Mesothelial cell of epicardium (in vitro differentiated cells): ENCODE measurements around the gene MARK1. TPM values are rescaled to one million over a fixed set of nuclear protein-coding genes. Genes with fewer than 3 reads are reported as not detected.

Experiments used
- DNase-seq, 2 experiments: peaks; one replicate each; pipeline ENCODE4 v3.0.0; 2021; ENCODE audit warnings: low spot score in 2 of 2; ENCODE audit not compliant: unreplicated experiment in 2 of 2
- H3K27ac Mint-ChIP-seq: 2 replicates; pipeline ENCODE4 v1.8.0; 2021; ENCODE audit warnings: mixed read lengths
- H3K27me3 Mint-ChIP-seq: 2 replicates; pipeline ENCODE4 v1.8.0; 2021; ENCODE audit warnings: low read depth, mixed read lengths
- H3K36me3 Mint-ChIP-seq: 2 replicates; pipeline ENCODE4 v1.8.0; 2021; ENCODE audit warnings: mixed read lengths
- H3K4me1 Mint-ChIP-seq: 2 replicates; pipeline ENCODE4 v1.8.0; 2021; ENCODE audit warnings: mixed read lengths
- H3K4me3 Mint-ChIP-seq: 2 replicates; pipeline ENCODE4 v1.8.0; 2021; ENCODE audit warnings: mild to moderate bottlenecking, moderate library complexity, mixed read lengths
- H3K9me3 Mint-ChIP-seq: 2 replicates; pipeline ENCODE4 v1.8.0; 2021; ENCODE audit warnings: mixed read lengths
- total RNA-seq: library from RNA; stranded (reverse); gene quantifications from 3 replicates; pipeline ENCODE4 v1.2.1, GENCODE V29; 2021
- TF ChIP-seq, protein P1 (sequence below): fragments of 200-600 bp; sonication (generic); IDR thresholded peaks from one replicate; pipeline ENCODE4 v1.5.0; 2021; ENCODE audit warnings: antibody characterized with exemption; ENCODE audit not compliant: unreplicated experiment

Gene MARK1
- total RNA-seq, 1 donor from 2014 or later = 11.8 TPM

DNA sequence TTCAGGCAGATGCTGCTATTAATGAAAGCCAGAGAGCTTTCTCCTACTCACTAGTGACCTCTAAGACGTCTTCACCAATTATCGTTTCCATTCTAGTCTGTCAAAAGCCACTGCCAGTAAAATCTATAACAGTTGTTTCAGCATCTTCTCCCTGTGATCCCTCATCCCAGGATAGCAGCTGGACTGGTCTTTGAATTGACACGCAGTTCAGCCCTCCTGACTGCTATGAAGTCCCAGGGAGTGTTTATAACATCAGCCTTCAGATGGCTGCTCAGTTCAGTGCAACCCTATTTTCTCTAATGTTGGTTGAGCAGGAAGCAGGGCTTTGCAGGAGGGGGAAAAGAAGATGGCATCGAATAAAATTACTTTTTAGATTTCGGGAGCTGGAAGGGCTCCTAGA, 23.6 kb upstream of the MARK1 start:
- TF ChIP-seq, protein P1, sequence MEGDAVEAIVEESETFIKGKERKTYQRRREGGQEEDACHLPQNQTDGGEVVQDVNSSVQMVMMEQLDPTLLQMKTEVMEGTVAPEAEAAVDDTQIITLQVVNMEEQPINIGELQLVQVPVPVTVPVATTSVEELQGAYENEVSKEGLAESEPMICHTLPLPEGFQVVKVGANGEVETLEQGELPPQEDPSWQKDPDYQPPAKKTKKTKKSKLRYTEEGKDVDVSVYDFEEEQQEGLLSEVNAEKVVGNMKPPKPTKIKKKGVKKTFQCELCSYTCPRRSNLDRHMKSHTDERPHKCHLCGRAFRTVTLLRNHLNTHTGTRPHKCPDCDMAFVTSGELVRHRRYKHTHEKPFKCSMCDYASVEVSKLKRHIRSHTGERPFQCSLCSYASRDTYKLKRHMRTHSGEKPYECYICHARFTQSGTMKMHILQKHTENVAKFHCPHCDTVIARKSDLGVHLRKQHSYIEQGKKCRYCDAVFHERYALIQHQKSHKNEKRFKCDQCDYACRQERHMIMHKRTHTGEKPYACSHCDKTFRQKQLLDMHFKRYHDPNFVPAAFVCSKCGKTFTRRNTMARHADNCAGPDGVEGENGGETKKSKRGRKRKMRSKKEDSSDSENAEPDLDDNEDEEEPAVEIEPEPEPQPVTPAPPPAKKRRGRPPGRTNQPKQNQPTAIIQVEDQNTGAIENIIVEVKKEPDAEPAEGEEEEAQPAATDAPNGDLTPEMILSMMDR = no peak
- H3K9me3 Mint-ChIP-seq = no peaks in the 10 kb centered on the region
- DNase-seq = no peak
- no peak overlapping the region for H3K27ac Mint-ChIP-seq
- no peak overlapping the region for H3K4me3 Mint-ChIP-seq
- H3K36me3 Mint-ChIP-seq = no peaks in the 10 kb centered on the region
- H3K4me1 Mint-ChIP-seq = no peaks in the 10 kb centered on the region
- H3K27me3 Mint-ChIP-seq = peaks cover 1% of the 10 kb centered on the region

DNA sequence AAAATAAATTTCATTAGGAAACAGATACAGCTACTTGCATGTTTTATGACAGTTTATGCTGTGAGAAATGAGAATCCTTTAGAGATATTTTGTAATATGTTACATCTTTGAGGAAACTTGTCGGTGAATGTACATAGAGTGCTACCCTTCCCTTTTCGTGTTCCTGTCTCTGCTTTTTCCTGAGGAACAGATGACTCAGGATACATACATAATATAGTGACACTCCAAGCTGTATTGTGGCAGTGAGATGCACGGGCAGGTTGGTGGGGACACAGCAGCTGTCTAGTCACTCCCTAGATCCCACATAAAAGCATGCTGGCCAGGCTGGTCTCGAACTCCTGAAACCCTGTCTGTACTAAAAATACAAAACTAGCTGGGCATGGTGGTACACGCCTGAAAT, 20.9 kb upstream of the MARK1 start:
- TF ChIP-seq, protein P1 = no peak
- H3K36me3 Mint-ChIP-seq = no peaks in the 10 kb centered on the region
- H3K4me3 Mint-ChIP-seq = no peak overlapping the region
- H3K9me3 Mint-ChIP-seq = no peaks in the 10 kb centered on the region
- DNase-seq = no peak
- peaks cover 1% of the 10 kb centered on the region for H3K27me3 Mint-ChIP-seq
- no peaks in the 10 kb centered on the region for H3K4me1 Mint-ChIP-seq
- H3K27ac Mint-ChIP-seq = no peak overlapping the region

DNA sequence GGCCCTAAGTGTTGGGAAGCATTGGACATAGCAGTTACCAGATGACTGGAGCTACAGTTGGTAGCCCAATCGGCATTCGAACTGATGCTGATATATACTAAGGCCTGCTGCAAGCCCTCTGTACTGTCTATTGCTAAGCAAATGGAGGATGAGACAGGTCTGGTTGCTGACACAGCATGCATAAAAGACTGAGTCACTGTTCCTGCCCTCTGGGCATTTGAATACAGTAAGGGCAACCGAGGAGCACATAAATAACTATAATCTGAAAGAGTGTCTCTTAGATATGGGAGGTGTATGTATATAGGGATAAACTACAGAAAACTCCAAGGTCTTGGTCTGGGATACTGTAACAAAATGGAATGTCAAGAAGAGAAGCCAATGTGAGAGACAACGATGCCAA, 16.8 kb upstream of the MARK1 start:
- DNase-seq = no peak
- H3K27ac Mint-ChIP-seq = no peak overlapping the region
- peaks cover 7% of the 10 kb centered on the region for H3K4me1 Mint-ChIP-seq
- no peaks in the 10 kb centered on the region for H3K36me3 Mint-ChIP-seq
- no peaks in the 10 kb centered on the region for H3K27me3 Mint-ChIP-seq
- H3K4me3 Mint-ChIP-seq = no peak overlapping the region
- TF ChIP-seq, protein P1 = no peak
- no peaks in the 10 kb centered on the region for H3K9me3 Mint-ChIP-seq

DNA sequence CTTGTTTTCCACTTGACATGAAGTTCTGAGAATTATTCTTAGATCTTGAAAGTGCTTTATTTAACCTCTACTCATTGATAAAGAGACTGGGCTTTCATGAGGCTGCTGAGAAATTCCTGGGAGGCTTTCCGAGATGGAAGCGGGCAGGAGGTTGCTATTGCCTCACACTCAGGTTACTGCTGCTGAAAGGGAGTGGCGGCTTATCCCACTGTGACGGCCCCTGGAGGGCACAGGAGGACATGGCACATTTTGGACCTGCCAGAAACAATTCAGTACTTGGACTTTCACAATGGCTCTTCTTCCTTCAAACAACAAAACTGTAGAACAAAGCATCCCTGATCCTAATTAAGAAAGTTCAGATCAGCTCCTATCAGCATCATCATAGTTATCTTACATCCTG, 16.2 kb upstream of the MARK1 start:
- H3K4me3 Mint-ChIP-seq = no peak overlapping the region
- no peaks in the 10 kb centered on the region for H3K36me3 Mint-ChIP-seq
- H3K27me3 Mint-ChIP-seq = no peaks in the 10 kb centered on the region
- TF ChIP-seq, protein P1 = no peak
- H3K4me1 Mint-ChIP-seq = peaks cover 11% of the 10 kb centered on the region
- no peak overlapping the region for H3K27ac Mint-ChIP-seq
- H3K9me3 Mint-ChIP-seq = no peaks in the 10 kb centered on the region
- DNase-seq = no peak

DNA sequence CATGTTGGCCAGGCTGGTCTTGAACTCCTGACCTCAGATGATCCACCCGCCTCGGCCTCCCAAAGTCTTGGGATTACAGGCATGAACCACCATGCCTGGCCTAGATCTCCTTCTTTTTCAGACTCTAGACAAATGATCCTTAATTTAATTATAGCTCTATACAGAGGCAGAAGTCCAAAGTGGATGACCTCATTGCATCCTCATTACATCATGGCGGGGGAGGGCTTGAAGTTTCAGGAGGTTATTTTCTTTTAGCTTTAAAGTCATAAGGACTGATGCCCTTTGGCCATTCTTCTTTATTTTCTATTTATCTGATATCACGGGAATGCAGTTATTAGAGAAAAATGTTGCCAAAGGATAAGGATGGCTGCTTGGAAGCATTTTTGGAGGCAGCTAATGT, 14.1 kb upstream of the MARK1 start:
- Mint-ChIP-seq H3K36me3 (no peaks in the 10 kb centered on the region), H3K9me3 (peaks cover 16% of the 10 kb centered on the region), H3K4me3 (no peak overlapping the region), H3K4me1 (peaks cover 11% of the 10 kb centered on the region), H3K27me3 (no peaks in the 10 kb centered on the region), H3K27ac (no peak overlapping the region)
- DNase-seq = no peak
- TF ChIP-seq, protein P1 = no peak

DNA sequence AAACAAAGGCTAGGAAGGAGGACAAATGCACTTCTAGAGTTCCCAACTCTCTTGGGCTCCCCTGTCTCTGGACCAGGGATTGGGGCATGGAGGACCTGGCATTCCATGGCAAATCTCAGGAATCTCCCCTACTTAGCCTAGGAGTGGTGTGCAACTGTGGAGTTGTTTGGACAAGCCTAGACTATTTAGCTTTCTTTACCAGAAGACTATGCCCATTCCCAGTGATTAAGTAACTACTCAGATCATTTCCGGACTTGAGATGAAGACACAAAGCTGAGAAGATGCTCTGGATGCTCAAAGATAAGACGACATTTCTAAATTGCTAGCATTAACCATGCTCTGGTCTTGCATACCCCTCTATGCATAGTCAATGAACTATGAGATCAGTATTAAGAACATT, 13.7 kb upstream of the MARK1 start:
- Mint-ChIP-seq H3K9me3 (peaks cover 16% of the 10 kb centered on the region), H3K36me3 (no peaks in the 10 kb centered on the region), H3K4me1 (peaks cover 11% of the 10 kb centered on the region), H3K27me3 (no peaks in the 10 kb centered on the region), H3K27ac (no peak overlapping the region), H3K4me3 (no peak overlapping the region)
- TF ChIP-seq, protein P1 = no peak
- DNase-seq = no peak
